Globus pallidus (tissue), 1 donor: ENCODE measurements around the gene MYO3B.
"Not testable (repeated sequence)": the region's sequence is repeated elsewhere in the genome, so short reads cannot be mapped to it uniquely, and the experiment has no call there.

ENCODE experiments used
- DNase-seq: peaks from one replicate; pipeline ENCODE4 v3.0.0-alpha.2; 2015; ENCODE audit warnings: low spot score

The MYO3B gene

GRCh38 chr2:170639635-170640034 lies 461.7 kb downstream of the MYO3B start:
- no peak for DNase-seq

GRCh38 chr2:170641961-170642360 lies 464.0 kb downstream of the MYO3B start:
- DNase-seq, result no peak

- no peak for DNase-seq
These were observed 465.4 kb downstream of the MYO3B start for GRCh38 chr2:170643346-170643745.

- no peak for DNase-seq
These were observed 469.9 kb downstream of the MYO3B start for GRCh38 chr2:170647741-170648436.

- no peak for DNase-seq
These were observed 473.8 kb downstream of the MYO3B start for GRCh38 chr2:170651624-170652325.

GRCh38 chr2:170652637-170653417 lies 474.9 kb downstream of the MYO3B start:
- DNase-seq, result no peak

GRCh38 chr2:170656669-170657068 lies 478.7 kb downstream of the MYO3B start:
- DNase-seq, result no peak

GRCh38 chr2:170660409-170660808 lies 482.5 kb downstream of the MYO3B start:
- DNase-seq, result no peak

GRCh38 chr2:170665743-170666142 lies 487.8 kb downstream of the MYO3B start:
- DNase-seq, result no peak

GRCh38 chr2:170669909-170670308 lies 492.0 kb downstream of the MYO3B start:
- DNase-seq, result no peak

GRCh38 chr2:170670651-170671050 lies 492.7 kb downstream of the MYO3B start:
- no peak for DNase-seq

- no peak for DNase-seq
These were observed 493.1 kb downstream of the MYO3B start for GRCh38 chr2:170671079-170671478.

GRCh38 chr2:170674282-170674681 lies 496.3 kb downstream of the MYO3B start:
- not testable (repeated sequence) for DNase-seq

GRCh38 chr2:170675701-170676100 lies 497.8 kb downstream of the MYO3B start:
- no peak for DNase-seq

GRCh38 chr2:170679607-170680079 lies 501.7 kb downstream of the MYO3B start:
- DNase-seq, result no peak

- DNase-seq, result no peak
These were observed 502.4 kb downstream of the MYO3B start for GRCh38 chr2:170680172-170680941.

GRCh38 chr2:170681311-170681710 lies 503.4 kb downstream of the MYO3B start:
- DNase-seq, result no peak

GRCh38 chr2:170685591-170685990 lies 507.6 kb downstream of the MYO3B start:
- no peak for DNase-seq

- DNase-seq, result no peak
These were observed 511.5 kb downstream of the MYO3B start for GRCh38 chr2:170689481-170689880.

- no peak for DNase-seq
These were observed 512.7 kb downstream of the MYO3B start for GRCh38 chr2:170690640-170691039.

- no peak for DNase-seq
These were observed 516.4 kb downstream of the MYO3B start for GRCh38 chr2:170694316-170694715.
